GM12891 (cell line): ENCODE measurements around the gene HOXB1.

Experiments
- PAX5 ChIP-seq: IDR thresholded peaks from 2 replicates; pipeline ENCODE4 v1.6.1; 2011; ENCODE audit warnings: low read length, moderate library complexity, mild to moderate bottlenecking; ENCODE audit not compliant: insufficient read depth, severe bottlenecking
- POLR2A ChIP-seq: IDR thresholded peaks from 2 replicates; pipeline ENCODE4 v1.6.1; 2011; ENCODE audit warnings: low read depth, low read length, control low read depth
- POLR2AphosphoS5 ChIP-seq: IDR thresholded peaks from 2 replicates; pipeline ENCODE4 v1.6.1; 2011; ENCODE audit warnings: low read depth, low read length, control low read depth
- POU2F2 ChIP-seq: IDR thresholded peaks from 2 replicates; pipeline ENCODE4 v1.6.1; 2011; ENCODE audit warnings: low read depth, mild to moderate bottlenecking, control low read depth, low read length, moderate library complexity
- SPI1 ChIP-seq: IDR thresholded peaks from 2 replicates; pipeline ENCODE4 v1.6.1; 2011; ENCODE audit warnings: low read depth, low read length, control low read depth
- TAF1 ChIP-seq: IDR thresholded peaks from 2 replicates; pipeline ENCODE4 v1.6.1; 2011; ENCODE audit warnings: low read depth, low read length, control low read depth

GRCh38 chr17:48497103-48497502, 33.7 kb downstream of the HOXB1 start:
- TF ChIP-seq SPI1 (no peak), POLR2A (no peak), TAF1 (no peak), POLR2AphosphoS5 (no peak), PAX5 (no peak), POU2F2 (no peak)
